Stimulated activated naive CD8-positive, alpha-beta T cell treated with anti-CD3 and anti-CD28 coated beads, Interleukin-15, Interleukin-2, amounts not matched to agents 100 U/mL and 50 U/mL, for 24 hours (primary cell): ENCODE data around the gene FAAP100.
A peak's percentile ranks its signal among the peaks of the same experiment; 100 is the strongest.

ENCODE experiments used
- ATAC-seq: fragments of 150-1000 bp; cut with Tn5 transposase; one replicate; pipeline ENCODE4 v1.10.0; 2021
- DNase-seq: peaks from one replicate; pipeline ENCODE4 v3.0.0; 2021

Gene FAAP100

DNA sequence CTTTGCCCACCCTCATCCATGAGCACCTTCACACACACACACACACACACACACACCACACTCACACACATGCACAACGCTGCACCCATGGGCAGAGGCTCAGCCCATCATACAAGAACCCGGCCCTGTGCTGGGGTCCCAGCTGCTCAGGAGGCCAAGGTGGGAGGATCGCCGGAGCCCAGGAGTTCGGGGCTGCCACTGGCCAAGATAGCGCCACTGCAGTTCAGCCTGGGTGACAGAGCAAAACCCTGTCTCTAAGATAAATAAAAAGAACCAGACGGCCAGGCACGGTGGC is 27.3 kb downstream of the FAAP100 start:
- no peak for DNase-seq
- no peak for ATAC-seq

DNA sequence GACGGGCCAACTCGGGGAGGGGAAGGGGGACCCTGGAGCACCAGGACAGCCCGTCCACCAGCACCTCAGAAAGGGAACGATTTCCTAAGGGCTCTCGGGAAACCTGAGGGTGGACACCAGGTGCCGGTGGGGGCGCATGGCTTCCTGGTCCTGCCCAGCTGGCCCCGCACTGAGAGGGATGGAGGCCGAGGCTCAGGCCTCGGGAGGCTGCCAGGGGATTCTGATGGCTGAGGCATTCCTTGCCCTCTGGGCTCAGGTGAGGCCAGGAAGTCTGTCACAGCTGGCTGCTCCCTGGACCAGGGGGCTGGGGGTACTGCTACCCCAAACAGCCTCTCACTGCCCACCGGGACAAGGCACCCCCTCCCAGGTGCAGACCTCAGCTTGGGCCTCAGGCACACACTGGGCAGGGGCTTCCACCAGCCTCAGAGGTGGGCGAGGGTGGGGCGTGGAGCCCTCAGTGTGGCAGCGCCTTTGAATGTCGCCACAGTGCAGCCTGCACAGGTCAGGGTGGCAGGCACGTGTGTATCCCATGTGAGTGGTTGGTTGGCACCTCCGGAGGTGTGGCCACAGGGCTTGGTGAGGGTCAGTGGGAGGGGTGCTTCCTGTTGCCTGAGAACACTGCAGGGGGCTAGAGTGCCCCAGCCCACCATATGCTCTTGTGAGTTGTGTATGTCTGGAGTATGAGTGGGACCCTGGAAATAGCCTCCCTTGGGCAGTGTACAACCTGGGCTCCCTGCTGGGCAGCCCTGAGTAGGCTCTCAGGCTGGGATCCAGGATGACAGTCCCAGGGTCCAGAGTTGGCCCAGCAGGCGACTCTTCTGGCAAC is 27.9 kb downstream of the FAAP100 start:
- ATAC-seq = no peak

DNA sequence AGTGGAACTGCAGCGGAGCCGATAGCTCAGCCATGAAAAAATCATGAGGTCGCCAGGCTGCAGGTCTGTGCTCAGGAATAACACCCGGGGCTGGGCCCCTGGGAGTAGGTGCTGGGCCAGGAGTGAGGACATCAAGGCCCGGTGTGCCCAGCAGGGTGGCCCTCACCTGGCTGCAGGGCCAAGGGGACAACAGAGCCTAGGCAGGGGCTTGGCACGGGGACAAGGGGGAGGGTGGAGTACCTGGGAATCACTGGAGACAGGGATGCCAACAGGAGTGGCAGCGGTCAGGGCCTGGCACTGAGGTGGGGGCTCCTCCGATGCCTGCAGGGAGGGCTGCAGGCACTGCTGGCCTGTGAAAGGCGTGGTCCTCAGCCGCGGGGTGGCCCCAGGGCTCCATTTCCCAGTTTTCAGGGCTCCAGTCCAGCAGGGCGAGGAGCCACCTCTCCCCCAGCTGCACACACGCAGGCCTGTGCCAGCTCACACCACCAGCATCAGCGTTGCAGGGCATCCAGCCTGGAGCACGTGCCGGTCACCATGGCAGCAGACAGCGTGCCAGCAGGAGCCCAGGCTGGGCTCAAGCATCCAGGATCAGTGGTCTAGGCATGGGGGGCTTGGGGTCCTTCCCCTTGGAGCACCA is 28.6 kb downstream of the FAAP100 start:
- ATAC-seq (no peak), DNase-seq (no peak)

More for the DNA sequence above, 27.9 kb downstream of the FAAP100 start:
- no peak for DNase-seq

DNA sequence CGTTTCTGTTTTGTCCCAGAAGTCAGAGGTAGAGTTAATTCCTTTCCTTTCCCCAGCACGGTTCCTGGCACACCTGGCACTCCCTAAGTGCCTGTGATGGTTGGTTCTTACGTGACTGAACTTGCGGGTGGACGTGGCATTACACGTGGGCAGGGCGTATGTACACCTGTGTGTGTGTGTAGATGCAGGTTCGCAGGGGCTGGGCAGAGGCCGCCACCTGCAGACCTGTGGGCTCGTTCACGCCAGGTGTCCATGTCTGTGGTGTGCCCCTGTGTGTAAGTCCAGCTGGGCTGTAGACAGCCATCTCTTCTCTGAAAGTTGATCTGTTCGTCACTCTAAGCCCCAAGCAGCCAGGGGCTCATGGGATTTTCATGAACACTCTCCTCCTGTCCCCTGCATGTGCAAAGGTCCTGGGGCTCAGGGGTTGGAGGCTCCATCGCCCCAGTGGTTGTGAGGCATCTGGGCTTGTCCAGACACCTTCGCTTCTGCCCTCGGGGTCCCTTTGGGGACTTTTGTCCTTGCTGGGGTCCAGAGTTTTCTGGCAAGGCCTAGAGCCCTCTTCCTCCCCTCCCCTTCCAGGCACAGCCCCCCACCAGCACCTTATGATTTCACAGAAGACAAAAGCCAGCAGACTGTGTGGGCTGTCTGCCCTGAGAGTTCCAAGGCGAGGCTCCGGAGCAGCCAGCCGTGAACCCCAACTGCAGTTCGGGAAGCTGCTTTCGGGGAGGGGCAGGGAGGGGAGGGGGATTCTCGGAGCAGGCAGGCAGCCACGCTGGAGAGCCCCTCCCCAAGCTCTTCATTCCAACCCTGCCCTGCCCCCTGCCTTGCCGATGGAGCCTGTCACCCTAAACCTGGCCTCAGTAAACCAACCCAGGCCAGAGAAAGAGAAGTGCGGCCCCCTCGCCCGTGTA is 29.4 kb downstream of the FAAP100 start:
- no peak for DNase-seq
- ATAC-seq = no peak

DNA sequence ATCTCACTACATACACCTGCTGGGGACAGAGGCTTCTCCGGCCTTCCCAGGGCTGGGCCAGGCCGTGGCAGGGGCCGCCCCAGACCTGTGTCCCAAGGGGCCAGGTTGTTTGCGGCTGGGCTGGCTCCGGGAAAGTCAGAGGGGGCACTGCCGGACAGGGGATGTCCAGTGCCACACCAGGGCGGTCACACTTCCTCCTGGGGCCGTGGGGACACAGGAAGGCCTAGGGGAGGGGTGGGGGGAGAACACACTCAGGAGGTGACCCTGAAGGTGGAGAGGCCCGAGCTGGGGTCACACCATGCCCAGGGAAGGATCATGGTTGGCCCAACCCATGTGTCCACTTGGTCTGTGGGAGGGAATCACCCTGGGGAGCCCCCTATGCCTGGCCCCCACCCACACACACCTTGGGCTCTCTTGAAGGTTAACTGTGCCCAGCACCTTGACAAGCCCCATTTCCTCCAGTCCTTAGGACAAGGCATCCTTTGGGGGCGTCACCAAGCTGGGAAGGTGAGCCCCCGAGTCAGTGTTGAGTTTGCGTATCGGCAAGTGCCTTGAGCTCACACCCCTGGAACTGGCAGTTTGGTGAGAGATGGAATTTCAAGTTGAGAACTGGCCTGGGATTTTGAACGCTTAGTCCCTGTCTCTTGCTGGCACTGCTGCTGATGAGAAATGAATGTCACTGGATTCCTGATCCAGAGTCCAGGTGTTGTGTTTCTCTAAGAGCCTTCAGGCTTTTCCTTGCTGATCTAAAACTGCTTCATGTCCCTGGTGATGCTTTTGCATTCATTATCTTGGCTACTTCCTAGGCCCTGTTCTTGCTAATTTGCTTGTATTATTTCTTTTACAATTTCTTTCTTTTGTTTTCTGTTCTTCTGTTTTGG is 31.9 kb downstream of the FAAP100 start:
- DNase-seq (peak; percentile 3), ATAC-seq (no peak)

DNA sequence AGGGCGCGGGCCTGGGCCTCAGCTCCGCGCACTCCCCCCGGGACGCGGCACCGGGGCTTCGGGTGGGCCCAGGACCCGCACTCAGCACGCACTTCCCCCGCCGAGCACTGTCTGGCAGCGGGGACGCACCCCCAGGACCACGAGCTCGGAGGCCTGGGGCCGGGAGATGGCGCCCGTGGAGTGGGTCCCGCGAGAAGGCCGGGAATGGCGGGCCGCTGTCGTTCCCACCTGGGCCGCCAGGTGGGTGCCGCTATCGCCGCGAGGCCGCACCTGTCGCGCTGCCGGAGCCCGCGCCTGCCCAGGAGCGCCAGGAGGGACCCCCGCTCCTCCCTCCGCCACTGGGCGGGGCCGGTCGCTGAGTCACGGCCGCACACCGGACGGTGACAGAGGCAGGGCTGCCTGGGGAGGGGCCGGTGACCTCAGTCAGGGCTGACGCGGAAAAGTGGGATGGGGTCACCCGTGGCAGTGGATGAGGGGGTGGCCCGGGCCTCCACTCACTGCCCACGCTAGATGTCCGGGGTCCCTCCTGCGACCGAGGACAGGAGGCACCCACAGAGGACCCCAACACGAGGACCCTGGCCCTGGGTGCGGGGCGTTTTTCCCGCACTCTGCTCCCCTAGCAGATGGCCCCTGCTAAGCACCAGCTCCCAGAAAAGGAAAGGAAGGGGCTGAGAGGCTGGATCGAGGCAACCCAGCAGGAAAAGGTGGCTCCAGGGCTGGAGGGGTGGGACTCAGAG is 32.7 kb downstream of the FAAP100 start:
- DNase-seq (peak; percentile 78), ATAC-seq (peak; percentile 45)

DNA sequence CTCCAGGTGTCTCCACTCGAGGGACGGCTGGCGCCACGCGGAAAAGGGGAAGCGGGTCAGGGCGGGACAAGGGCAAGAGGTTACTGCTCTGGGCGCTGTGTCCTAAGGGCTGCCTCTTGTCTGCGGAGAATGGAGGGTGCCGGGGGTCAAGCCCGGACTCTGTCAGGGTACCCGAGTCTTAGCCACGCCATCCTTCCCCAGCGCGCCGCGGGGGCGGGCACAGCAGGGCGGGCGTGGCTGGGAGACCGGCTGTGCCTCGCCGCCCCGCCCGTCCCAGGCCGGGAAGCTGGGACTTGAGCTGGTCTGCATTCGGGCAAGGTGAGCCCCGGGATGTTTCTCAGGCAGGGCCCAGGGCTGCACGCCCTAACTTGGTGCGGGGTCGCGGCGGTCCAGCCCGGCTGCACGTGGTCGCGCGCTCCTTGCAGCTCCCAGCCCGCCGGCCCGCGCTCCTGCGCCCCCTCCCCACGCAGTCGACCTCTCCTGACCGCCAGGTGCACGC is 33.3 kb downstream of the FAAP100 start:
- ATAC-seq (peak; percentile 14), DNase-seq (peak; percentile 59)

DNA sequence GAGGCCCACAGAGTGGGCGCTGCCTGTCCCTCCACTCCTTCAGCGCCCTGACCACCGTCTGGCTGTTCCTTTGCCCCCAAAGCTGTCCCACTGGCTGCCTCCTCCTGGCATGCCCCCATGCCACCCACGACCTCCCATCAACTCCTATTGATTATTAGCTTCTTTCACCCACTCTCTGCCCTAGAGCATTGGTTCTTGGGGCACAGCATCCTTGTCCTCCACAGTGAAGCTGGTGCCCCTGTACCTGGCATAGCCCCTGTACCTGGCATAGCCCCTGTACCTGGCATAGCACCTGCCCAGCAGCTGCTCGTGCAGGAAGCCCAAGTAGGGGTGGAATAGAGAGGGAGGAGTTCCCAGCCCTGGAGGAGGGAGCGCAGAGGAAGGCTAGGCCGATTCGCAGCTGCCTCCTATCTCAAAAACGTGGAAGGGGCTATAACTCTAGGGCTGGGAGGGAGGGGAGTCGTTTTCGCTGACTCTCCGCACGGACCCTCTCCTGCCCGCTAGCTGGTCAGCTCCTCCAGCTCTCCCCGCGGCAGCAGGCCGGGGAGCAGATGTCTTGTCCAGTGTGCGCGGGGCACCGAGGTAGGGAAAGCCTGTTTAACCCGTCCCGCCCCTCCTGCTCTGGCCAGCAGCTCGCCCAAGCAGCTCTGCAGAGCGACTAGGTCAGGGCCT is 33.9 kb downstream of the FAAP100 start:
- ATAC-seq (no peak), DNase-seq (no peak)

DNA sequence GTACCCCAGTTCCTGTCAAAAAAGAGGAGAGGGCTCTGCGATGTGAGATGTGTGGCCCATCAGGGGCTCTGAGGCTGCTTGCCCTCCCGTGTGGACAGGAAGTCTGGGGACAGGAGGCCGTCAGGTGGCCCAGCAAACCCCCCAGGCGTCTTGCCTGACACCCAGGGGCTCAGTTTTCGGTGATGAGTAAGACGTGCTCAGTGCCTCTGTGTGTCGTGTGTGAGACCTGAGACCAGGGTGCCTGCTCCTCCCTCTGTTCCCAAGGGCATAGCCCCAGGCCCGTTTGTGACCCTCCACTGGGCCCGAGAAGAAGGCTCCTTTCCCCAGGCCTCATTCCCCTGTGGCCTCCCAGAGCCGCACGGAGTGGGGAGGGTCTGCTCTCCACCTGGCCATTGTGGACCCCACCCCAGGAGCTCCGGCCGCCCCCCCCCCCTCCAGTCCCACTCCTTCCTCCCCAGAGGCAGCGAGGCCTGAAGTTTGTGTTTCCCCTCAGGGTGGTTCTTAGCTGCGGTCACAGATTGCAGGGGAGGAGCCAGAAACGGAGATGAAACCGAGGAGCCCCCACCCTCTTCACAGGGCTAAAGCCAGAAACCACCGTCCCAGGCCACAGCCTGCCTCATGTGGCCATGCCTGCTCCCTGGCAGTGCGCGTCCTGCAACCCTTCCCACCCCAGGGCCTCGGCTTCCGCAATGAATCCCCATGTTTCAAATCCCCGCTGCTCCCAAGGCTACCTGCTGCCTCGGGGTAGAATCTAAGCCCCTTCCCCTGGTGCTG is 34.6 kb downstream of the FAAP100 start:
- DNase-seq (no peak), ATAC-seq (no peak)

DNA sequence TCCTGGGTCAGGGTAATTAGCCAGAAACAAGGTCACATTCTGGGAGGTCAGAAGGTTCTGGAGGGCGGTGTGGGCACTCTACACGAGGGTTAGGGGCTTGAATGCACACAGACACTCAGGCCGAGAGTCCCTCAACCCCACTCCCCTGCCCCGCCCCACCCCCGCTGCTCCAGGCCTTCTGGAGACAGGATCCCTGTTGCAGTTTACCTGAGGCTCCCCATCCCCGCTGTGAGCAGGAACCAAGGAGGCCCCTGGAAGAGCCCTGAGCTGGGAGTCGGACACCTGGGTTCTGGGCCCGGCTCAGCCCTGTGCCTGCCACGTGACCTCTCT is 35.2 kb downstream of the FAAP100 start:
- no peak for ATAC-seq
- no peak for DNase-seq

DNA sequence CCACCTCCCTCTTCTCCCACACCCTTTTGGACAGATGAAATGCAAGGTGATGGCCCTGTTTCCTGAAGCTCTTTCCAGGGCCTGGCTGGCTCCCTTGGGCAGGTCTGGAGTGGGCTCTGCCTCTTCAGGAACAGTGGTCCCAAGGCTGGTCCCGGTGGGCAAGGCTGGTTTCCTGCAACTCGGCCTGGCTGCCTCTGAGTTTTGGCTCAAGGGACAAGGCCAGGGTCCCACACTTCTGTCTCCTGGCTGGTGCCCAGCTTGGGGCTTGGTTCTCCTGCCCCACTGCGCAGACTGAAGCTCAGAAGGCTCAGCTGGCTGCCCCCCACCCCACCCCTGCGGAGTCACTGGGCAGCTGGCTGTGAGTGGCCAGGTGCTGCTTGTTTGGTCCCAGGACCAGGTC is 35.7 kb downstream of the FAAP100 start:
- no peak for ATAC-seq
- no peak for DNase-seq

DNA sequence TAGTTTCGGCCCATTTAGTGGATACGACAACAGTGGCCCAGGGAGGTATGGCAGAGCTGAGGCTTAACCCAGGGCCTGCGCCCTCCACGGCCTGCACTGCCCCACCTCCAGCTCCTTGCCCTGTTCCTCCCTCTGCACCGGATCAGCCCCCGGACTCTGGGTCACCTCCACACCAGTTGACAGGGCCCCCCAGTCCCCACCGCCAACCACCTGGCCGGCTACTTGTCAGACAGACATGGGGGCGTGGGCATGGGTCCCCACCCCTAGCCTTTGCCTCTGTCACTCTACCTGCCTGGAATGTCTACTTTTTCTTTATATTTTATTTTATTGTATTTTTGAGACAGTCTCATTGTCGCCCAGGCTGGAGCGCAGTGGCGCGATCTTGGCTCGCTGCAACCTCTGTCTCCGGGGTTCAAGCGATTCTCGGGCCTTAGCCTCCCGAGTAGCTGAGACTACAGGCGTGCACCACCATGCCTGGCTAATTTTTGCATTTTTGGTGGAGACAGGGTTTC is 36.6 kb downstream of the FAAP100 start:
- ATAC-seq (no peak), DNase-seq (no peak)

DNA sequence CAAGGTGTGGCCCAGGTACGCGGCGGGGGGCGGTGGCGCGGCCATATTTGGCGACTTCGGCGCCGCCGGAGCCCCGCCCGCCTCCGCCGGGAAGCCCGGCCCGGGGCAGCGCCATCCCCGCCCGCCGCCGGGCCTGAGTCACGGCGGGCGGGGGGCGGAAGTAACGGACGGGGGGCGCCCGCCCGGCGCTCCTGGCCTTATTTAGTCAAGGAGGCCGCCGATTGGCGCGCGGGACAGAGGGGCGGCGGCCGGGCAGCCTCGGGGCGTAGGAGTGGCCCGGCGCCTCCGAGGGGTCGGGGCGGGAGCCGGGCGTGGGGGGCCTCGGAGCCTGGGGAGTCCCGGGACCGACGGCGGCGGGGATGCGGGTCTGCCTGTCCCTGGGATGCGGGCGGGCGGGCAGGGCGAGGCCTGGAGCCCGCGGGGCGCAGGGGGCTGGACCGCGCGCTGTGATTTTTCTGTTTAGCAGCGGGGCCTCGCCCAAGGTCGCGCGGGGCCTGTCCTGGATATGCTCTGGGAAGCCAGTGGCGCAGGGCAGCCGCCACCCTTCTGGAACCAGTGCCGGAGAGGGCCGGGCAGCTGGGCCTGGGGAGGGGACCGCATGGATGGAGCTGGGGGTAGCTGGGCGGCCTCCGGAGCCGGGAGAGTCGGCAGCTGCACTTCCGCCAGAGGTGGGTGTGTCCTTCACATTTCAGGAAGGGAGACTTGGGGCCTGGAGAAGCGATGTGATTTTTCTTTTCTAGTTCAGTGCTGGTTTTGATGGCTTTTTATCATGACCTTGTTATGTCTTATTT is 37.2 kb downstream of the FAAP100 start:
- DNase-seq (peak; percentile 83), ATAC-seq (peak; percentile 53)

DNA sequence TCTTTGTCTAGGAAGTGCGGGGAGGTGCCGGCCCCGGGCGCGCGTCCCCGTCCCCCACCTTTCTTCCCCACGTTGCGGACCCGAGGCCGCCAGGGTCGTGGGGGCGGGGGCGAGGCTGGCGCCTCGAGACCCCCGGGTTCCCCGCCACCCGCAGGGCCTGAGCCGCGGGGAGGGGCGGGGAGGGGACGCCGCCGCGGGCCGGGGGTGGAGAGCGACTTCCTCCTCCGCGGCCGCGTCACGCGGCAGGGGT is 37.7 kb downstream of the FAAP100 start:
- DNase-seq = no peak
- ATAC-seq = no peak

DNA sequence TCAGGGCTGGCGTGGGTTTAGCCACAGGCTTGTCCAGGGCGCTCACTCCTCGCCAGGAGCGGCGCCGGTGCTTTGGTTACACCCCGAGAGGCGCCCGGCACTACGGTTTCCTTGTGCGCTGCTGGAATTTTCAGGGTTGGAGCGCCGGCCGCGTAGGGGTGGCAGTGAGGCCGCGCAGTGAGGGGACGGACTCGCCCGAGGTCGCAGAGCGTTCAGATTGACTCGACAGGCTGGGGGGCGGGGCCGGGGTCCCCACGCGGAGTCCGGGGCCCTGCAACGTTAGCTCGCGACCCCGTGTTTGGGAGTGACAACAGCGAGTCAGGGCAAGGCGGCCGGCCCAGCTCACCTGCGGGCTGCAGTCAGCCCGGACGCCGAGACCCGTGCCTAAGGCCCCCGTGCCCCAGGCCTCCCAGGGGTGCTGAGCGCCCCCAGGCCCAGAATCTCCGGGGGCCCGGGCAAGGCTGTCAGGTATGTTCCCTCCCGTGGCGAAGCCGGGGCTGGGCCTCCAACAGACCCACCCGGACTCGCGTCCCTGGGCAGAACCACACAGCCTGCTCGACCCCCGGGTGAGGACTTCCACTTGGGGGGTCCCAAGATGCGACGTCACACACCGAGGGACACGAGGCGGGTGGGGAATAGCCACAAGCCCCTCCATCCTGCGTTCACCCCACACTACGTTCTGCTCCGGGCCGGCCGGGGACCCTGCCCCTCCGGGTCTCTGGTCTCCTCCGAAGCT is 38.2 kb downstream of the FAAP100 start:
- DNase-seq (peak; percentile 73), ATAC-seq (peak; percentile 2)

DNA sequence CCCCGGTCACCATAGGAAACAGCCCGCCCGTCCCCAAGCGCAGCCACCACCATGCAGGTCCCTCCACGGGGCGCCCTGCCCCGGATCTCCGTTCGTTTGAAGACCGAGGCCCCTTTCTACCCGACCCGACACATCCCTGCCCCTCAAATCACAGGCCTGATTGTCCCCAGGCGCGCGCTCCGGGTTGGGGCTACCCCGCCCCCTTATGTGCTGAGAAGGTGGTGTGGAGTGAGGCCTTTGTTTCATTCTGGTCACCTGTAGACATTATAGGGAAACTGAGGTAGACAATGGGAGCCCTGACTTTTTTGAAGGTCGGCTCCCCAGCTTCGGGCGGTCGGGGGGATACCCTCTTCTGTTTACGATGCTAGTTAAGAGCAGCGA is 38.8 kb downstream of the FAAP100 start:
- DNase-seq (peak; percentile 81), ATAC-seq (peak; percentile 25)

DNA sequence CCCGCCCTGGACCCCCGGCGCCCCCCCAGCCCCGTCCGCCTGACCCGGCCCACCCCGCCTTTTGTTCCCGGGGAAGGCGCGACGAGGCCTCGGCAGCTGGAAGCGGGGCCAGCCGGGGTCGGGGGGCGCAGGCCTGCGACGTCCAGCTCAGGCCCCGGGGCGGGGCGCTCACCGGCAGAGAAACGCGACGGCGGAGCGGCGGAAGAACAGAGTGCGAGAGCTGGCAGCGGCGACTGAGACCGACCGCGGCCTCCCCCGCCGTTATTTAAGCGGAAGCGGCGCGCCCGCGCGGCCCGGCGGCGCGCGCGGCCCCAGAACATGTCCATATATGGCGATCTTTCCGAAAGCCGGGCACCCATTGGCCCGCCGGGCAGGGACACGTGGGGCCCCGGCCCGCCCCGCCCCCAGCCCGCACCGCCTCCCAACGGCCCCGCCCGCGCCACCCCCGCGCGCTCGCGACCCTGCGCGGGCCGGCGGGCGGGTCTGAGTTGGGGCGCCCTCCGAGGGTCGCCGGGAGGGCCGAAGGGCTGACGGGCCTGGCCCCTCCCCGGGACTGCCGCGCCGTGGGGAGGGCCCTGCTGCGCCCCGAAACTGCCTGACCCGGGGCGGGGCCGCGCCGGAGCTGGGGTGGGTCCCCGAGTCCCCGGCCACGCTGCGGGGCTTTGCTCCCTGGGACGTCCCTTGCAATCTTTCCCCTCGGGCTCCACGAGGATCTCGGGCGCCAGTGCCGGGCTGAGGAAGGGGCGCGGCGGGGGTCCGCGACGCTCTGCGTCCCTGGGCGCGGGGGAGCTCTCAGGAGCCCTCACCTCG is 39.4 kb downstream of the FAAP100 start, which contains the start of gene ACTG1:
TSS of gene ACTG1 (minus strand) at position 238 of the 810 bp plus-strand sequence. CDS start 445 bp downstream, outside the sequence.
- DNase-seq (peak; percentile 93), ATAC-seq (peak; percentile 53)
